Activated CD8-positive, alpha-beta memory T cell treated with anti-CD3 and anti-CD28 coated beads, Interleukin-2, amount 10 ng/mL, durations not matched to agents 7 days and 5 days (primary cell): ENCODE measurements around the gene C6orf132. TPM values are rescaled to one million over a fixed set of nuclear protein-coding genes. Genes with fewer than 3 reads are reported as not detected.

Experiments
- ATAC-seq: fragments of 150-1000 bp; cut with Tn5 transposase; one replicate; pipeline ENCODE4 v1.10.0; 2021; ENCODE audit warnings: moderate library complexity
- CTCF ChIA-PET: fragments of 350-600 bp; sonication (Branson Sonifier 250); formaldehyde crosslinking; loops from one replicate; lab custom pipeline; 2021; ENCODE audit warnings: antibody characterized with exemption; lab: Charles Lee
- DNase-seq: peaks from one replicate; pipeline ENCODE4 v3.0.0-alpha.2; 2020
- H3K27ac Mint-ChIP-seq: one replicate; pipeline ENCODE4 v1.8.0; 2021; ENCODE audit warnings: mild to moderate bottlenecking, mixed read lengths
- H3K27me3 Mint-ChIP-seq: one replicate; pipeline ENCODE4 v1.8.0; 2021; ENCODE audit warnings: mixed read lengths
- H3K36me3 Mint-ChIP-seq: one replicate; pipeline ENCODE4 v1.8.0; 2021; ENCODE audit warnings: mild to moderate bottlenecking, mixed read lengths
- H3K4me1 Mint-ChIP-seq: one replicate; pipeline ENCODE4 v1.8.0; 2021; ENCODE audit warnings: mixed read lengths
- H3K4me3 Mint-ChIP-seq: one replicate; pipeline ENCODE4 v1.8.0; 2021; ENCODE audit warnings: mild to moderate bottlenecking, moderate library complexity, mixed read lengths
- H3K9me3 Mint-ChIP-seq: one replicate; pipeline ENCODE4 v1.8.0; 2022; ENCODE audit warnings: low read depth, mixed read lengths
- total RNA-seq, 2 experiments: library from RNA; stranded (reverse); gene quantifications; one replicate each; pipeline ENCODE4 v1.2.3, GENCODE V29; 2021

C6orf132 gene, protein sequence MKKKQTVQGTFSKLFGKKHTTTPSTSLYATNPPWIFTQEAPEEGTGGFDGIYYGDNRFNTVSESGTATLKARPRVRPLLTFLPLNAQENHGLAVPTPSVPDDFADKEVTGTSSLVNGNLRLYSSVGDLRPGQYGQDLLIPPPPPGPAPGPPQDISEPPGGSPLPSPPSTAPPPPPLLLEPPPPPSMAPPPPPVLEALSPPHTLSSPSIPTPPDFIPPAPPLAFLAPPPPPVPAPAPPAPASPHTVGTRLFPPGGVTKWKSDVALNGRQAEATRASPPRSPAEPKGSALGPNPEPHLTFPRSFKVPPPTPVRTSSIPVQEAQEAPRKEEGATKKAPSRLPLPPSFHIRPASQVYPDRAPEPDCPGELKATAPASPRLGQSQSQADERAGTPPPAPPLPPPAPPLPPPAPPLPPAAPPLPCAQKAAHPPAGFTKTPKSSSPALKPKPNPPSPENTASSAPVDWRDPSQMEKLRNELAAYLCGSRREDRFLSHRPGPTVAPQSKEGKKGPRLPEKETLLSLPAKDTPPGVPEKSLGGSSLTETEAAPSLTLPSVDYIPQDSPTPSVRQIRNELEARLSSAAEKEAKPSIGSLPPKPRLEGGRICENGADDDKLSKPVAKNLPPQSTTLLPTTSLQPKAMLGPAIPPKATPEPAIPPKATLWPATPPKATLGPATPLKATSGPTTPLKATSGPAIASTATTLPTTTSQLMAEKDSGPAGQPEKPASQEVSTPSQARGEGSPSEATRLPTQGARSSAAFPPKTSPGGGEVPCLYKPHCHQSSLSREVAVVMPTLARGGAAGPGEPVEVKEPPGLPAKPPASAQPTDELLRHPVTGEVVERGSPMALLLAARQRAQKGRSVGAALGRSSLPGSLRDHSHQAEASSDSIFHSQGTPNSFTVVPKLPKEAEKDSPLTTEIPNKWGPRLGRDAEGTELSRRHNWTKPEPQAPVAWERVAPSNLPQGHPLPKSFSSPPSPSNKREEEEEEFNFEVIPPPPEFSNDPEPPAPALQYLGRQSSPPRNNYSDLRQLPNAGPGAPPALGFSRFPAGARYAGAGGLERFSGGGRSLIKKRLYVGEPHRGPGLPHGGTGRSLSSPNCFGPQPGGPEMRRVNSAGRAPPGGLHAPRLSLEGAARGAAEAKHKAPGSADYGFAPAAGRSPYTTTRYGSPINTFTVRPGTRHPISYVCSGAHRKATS
- total RNA-seq = under 1 TPM; 0.16 to 0.18 TPM

DNA sequence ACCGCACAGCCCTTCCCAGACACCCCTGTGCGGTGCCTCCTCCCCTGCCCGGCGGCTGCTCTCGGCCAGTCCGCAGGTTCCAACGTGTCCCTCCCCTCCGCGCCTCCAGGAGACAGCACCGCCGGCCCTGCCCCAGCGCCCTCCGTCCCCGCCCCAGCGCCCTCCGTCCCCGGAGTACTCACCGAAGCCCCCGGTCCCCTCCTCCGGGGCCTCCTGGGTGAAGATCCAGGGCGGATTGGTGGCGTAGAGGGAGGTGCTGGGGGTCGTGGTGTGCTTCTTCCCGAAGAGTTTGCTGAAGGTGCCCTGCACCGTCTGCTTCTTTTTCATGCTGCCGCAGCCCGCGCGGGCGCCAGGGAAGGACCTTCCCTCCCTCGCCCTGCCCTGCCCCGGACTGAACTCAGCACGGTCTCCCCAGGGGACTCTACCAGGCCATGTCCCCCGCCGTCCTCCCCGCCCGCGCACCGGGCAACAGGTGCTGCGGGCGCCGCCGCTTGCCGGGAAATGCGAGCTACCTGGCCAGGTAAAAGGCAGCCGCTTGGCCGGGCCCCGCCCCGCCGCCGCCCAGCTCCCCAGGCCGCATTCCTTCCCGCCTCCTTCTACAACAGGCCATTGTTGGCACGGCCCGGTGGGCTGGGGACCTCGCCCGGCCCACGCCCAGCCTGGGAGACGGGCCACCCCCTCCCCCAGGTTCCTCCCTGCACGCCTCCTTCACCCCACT lies at the start of gene C6orf132:
TSS of gene C6orf132 (minus strand) at position 503 of the 718 bp plus-strand sequence. CDS start at position 327, 176 bp downstream.
- H3K9me3 Mint-ChIP-seq = no peaks in the 10 kb centered on the region
- no peak within 1 kb of the TSS for H3K4me3 Mint-ChIP-seq
- DNase-seq (no peak), ATAC-seq (no peak)
- CTCF ChIA-PET = no interaction called here
- no peak within 1 kb of the TSS for H3K27ac Mint-ChIP-seq
- peaks cover 30% of the 10 kb centered on the region for H3K27me3 Mint-ChIP-seq
- no peaks in the 10 kb centered on the region for H3K36me3 Mint-ChIP-seq
- H3K4me1 Mint-ChIP-seq = peaks cover 3% of the 10 kb centered on the region

DNA sequence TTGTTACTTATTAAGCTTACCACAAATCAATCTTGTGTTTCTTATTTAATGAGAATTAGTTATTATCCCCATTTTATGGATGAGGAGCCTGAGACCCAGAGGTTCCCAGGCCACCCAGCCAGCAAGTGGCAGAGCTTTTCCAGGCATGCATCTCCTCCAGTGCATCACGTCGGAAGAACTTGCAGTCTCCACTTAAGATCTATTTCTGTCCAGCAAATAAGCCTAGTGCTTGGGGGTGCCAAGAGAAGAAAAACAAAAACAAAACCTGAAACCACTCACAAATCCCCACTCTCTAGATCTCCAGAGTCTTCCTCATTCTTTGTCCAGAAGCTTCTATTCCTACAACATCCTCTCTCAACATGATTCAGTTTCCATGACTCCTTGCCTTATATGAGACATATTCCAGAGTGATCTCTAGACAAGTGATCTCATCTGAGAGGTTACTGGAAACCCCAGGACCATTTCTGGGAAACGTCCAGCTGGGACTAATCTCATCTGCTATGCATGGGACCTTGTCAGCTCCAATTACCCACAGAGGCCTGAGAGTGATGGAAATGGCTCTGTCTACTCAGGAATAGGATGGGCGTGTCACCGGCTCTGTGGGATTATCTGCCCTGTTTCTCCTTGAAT lies 48.2 kb upstream of the C6orf132 start:
- CTCF ChIA-PET = interaction anchor here (0.5 to 1.9 kb wide), 2 partner anchors 87 to 952 kb away, joined by 3 to 6 read pairs; no protein-coding TSS in a partner anchor
- no peak for ATAC-seq
- H3K4me3 Mint-ChIP-seq = no peak overlapping the region

DNA sequence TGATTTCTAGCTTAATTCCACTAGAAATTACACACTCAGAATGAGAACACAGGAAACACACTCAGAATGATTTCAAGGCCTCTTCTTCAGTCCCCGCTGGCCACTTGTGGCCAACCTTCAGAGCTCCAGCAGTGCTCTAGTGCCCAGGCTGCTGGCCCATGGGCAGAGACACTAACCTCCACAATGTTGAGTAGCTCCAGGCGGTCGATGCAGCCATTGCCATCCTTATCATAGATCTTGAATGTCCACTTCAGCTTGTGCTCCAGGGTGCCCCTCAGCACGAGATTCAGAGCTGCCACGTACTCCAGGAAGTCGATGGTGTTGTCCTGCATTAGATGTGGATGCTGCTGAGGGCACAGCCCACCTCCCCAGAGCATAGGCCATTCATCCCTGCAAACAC lies 46.0 kb upstream of the C6orf132 start:
- Mint-ChIP-seq H3K36me3 (no peaks in the 10 kb centered on the region), H3K27me3 (no peaks in the 10 kb centered on the region), H3K27ac (no peak overlapping the region), H3K4me3 (no peak overlapping the region), H3K4me1 (no peaks in the 10 kb centered on the region), H3K9me3 (no peaks in the 10 kb centered on the region)
- CTCF ChIA-PET = interaction anchor here (1.0 to 1.1 kb wide), 2 partner anchors 26 to 359 kb away, joined by 4 read pairs; no protein-coding TSS in a partner anchor
- ATAC-seq (no peak), DNase-seq (no peak)

More for the DNA sequence above, 48.2 kb upstream of the C6orf132 start:
- no peak for DNase-seq
- no peaks in the 10 kb centered on the region for H3K9me3 Mint-ChIP-seq
- no peaks in the 10 kb centered on the region for H3K36me3 Mint-ChIP-seq
- H3K27me3 Mint-ChIP-seq = no peaks in the 10 kb centered on the region
- no peak overlapping the region for H3K27ac Mint-ChIP-seq
- no peaks in the 10 kb centered on the region for H3K4me1 Mint-ChIP-seq

DNA sequence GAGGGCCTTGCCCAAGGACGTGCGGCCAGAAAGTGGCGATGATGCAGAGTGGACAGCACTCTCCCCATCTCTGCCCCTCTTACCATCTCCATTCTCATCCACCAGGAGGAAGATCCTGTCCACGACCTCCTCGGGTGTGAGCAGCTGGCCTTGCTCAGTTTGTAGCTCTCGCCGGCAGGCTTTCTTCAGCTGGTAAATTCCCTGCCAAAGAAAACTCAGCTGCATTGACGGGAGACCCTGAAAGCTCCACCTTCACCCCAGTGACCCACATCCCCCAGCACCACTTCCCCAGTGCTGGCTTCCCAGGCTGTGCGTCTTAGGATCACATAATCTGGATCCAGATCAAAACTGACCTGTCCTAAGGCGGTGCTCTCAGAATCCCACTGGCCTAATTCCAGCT lies 43.2 kb upstream of the C6orf132 start:
- H3K4me1 Mint-ChIP-seq = no peaks in the 10 kb centered on the region
- CTCF ChIA-PET = interaction anchor here (1.0 kb wide), 1 partner anchor 362 kb away, joined by 3 read pairs; no protein-coding TSS in a partner anchor
- ATAC-seq = no peak

DNA sequence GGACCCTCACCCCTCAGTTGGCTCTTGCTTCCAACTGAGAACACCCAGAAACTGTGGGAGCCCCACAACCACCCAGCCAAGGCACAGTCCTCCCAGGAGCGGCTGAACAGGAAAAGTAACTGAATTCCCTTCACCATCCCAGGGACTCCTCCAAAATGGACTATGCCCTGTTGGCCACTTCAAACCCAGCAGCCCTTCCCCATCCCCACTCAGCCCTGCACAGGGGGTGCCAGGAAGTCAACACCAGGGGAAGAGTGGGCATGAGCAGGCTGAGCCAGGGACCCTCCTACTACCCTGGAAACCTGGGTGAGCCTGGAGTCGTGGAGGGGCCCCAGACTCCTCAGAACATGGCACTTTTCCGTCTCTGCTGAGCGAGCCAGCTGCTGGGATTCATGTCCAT lies 42.1 kb upstream of the C6orf132 start:
- Mint-ChIP-seq H3K27me3 (peaks cover 3% of the 10 kb centered on the region), H3K4me3 (no peak overlapping the region), H3K9me3 (no peaks in the 10 kb centered on the region), H3K4me1 (no peaks in the 10 kb centered on the region), H3K27ac (no peak overlapping the region), H3K36me3 (no peaks in the 10 kb centered on the region)
- CTCF ChIA-PET = no interaction called here
- ATAC-seq (no peak), DNase-seq (no peak)

More for the DNA sequence above, 43.2 kb upstream of the C6orf132 start:
- no peak overlapping the region for H3K4me3 Mint-ChIP-seq
- no peaks in the 10 kb centered on the region for H3K36me3 Mint-ChIP-seq
- no peak for DNase-seq
- no peaks in the 10 kb centered on the region for H3K9me3 Mint-ChIP-seq
- H3K27ac Mint-ChIP-seq = no peak overlapping the region
- H3K27me3 Mint-ChIP-seq = no peaks in the 10 kb centered on the region

DNA sequence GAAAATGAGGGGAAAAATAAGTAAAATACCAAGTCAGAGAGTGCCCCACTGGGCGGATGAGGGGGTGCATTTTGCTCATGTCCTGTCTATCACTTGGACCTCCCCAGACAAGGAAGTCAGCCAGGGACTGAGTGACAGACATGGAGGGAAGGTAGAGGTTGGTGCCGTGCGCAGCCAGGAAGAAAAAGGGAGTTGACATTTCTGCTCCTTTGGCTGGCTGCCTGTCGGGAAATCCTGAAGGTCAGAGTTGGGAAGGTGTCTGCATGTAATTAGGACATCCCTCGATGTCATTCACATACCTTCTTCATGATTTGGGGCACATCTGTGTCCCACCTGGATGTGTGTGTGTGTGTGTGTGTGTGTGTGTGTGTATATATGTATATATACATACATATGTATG lies 39.7 kb upstream of the C6orf132 start:
- no peak for DNase-seq
- Mint-ChIP-seq H3K4me1 (no peaks in the 10 kb centered on the region), H3K9me3 (no peaks in the 10 kb centered on the region), H3K36me3 (no peaks in the 10 kb centered on the region), H3K27me3 (peaks cover 3% of the 10 kb centered on the region), H3K27ac (no peak overlapping the region), H3K4me3 (no peak overlapping the region)
- no peak for ATAC-seq
- CTCF ChIA-PET = no interaction called here

DNA sequence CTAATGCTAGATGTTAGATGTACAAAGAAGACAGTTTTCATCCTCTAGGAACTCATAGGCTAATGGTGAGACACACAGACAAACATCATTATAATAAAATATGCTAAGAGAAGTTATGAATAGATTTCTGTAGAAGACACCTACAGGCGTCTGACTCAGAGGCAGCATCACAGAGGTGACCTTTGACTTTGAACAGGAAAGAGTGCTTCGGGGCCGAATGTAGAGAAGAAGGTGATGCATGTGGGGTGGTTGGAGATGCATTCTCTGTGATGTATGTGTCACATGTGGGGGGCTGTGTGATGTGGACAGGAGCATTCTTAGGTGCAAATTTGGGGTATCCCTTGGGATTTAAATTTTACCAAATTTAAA lies 37.5 kb upstream of the C6orf132 start:
- CTCF ChIA-PET = interaction anchor here (1.6 to 4.1 kb wide), 2 partner anchors 75 to 101 kb away, joined by 3 to 20 read pairs; no protein-coding TSS in a partner anchor
- Mint-ChIP-seq H3K27me3 (peaks cover 3% of the 10 kb centered on the region), H3K9me3 (no peaks in the 10 kb centered on the region), H3K27ac (no peak overlapping the region), H3K4me1 (no peaks in the 10 kb centered on the region), H3K4me3 (no peak overlapping the region), H3K36me3 (no peaks in the 10 kb centered on the region)
- ATAC-seq (no peak), DNase-seq (no peak)

DNA sequence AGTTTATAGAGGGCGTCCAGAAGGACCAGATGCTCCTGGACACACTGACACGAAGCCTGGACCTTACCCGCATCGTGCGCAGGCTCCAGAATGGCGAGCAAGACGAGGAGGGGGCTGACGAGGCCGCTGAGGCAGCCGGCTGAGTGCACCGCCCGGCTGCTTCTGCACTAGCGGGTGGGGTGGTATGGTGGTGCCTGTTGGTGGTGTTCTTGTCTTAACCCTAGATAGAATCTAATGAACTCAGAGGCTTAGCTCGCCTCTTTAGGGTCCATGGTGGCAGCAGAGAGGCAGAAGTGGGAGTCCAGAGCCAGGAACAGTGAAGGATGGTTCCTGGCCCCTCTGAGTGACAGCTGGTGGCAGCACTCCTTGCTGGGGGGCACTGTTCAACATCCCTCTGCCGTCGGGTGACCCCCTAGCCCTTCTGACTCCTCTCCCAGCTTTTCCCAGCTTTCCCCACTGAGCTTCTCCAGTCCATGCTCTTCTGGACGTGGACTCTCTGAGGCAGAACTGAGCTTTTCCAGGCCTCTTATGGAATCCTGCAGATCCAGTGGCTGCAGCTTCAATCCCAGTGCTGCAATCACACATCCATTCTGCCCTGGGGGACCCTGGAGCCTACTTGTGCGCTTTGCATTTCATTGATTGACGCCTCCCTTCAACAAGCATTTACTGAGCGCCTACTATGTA lies 37.0 kb upstream of the C6orf132 start:
- Mint-ChIP-seq H3K4me1 (no peaks in the 10 kb centered on the region), H3K27me3 (peaks cover 3% of the 10 kb centered on the region), H3K9me3 (no peaks in the 10 kb centered on the region), H3K27ac (no peak overlapping the region), H3K36me3 (no peaks in the 10 kb centered on the region), H3K4me3 (no peak overlapping the region)
- DNase-seq (no peak), ATAC-seq (no peak)
- CTCF ChIA-PET = interaction anchor here (1.6 to 4.1 kb wide), 2 partner anchors 75 to 100 kb away, joined by 3 to 20 read pairs; no protein-coding TSS in a partner anchor

DNA sequence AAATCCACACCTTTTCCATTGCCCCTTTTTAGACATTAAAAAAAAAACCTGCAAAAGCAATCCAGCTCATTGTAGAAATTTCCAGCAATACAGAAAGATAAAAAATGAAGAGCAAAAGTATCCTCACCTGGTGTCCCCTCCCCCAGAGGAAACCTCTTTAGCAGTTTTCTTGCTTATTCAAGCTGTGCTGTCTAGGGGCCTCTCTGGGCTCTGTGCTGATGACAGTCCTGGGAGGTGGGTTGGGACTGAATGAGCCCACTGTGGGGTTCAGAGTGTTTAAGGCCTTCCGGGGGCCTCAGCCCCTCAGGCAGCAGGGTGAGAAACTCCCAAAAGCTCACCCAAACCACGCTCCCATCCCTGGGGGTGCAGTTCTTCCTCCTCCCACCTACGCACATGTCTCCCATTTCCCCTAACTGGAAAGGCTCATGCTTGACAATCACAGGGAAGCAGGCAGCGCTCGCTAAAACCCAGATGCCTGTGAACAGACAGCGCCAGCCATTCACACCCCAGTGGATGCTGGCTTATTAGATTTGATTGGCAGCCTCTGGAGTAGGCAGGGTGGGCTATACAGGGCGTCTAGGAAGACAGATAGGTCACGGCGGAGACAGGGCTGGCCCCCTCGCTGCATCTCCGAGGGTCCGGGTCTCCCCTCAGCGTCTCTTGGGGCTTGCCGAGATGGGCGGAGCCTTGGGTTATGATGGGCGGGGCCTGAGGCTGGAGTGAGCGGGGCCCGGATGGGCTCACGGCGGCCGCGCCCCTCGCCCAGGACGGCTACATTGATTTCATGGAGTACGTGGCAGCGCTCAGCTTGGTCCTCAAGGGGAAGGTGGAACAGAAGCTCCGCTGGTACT lies 35.3 kb upstream of the C6orf132 start:
- Mint-ChIP-seq H3K4me3 (no peak overlapping the region), H3K9me3 (no peaks in the 10 kb centered on the region), H3K4me1 (no peaks in the 10 kb centered on the region), H3K36me3 (no peaks in the 10 kb centered on the region), H3K27me3 (peaks cover 3% of the 10 kb centered on the region), H3K27ac (no peak overlapping the region)
- ATAC-seq (no peak), DNase-seq (no peak)
- CTCF ChIA-PET = interaction anchor here (4.1 kb wide), 1 partner anchor 73 kb away, joined by 20 read pairs; no protein-coding TSS in a partner anchor

DNA sequence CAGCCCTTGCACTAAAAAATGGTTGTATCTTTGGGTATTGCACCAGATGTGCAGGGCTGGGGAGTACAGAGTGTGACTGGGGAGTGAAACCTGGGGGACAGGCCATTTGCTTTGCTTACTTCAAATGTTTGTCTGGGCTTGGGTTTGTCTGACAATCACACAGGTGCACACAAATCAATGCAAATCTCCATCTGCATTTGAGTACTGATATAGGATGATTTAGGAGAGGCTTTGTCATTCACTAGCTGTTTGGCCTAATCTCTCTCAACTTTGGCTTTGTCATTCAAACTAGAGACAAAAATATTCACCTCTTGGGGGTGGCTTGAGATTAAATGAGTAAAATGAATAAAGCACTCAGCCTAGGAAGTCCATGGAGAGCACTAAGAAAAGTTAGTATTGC lies 34.6 kb upstream of the C6orf132 start:
- peaks cover 3% of the 10 kb centered on the region for H3K27me3 Mint-ChIP-seq
- DNase-seq (no peak), ATAC-seq (no peak)
- H3K27ac Mint-ChIP-seq = no peak overlapping the region
- H3K4me1 Mint-ChIP-seq = no peaks in the 10 kb centered on the region
- no peak overlapping the region for H3K4me3 Mint-ChIP-seq
- CTCF ChIA-PET = interaction anchor here (1.4 to 4.1 kb wide), 2 partner anchors 72 to 370 kb away, joined by 3 to 20 read pairs; no protein-coding TSS in a partner anchor
- no peaks in the 10 kb centered on the region for H3K9me3 Mint-ChIP-seq
- no peaks in the 10 kb centered on the region for H3K36me3 Mint-ChIP-seq

DNA sequence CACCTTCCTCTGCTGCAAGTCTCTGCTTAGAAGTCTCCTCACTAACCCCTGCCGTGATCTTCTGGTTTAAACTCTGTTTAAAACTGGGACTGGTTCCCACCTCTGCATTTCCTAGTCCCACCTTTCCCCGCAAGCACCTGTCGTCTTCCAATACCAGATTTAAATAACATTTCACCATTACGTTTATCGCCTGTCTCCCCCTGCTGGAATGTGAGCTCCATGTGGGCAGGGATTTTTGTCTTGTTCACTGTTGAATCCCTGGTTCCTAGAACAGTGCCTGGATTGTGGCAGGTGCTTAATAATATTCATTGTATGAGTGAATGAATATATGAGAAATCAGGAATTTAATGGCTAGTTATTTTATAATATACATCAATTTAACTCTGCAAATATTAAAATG lies 33.4 kb upstream of the C6orf132 start:
- no peaks in the 10 kb centered on the region for H3K4me1 Mint-ChIP-seq
- H3K9me3 Mint-ChIP-seq = no peaks in the 10 kb centered on the region
- ATAC-seq (no peak), DNase-seq (no peak)
- no peak overlapping the region for H3K27ac Mint-ChIP-seq
- CTCF ChIA-PET = interaction anchor here (1.1 to 2.0 kb wide), 3 partner anchors 48 to 371 kb away, joined by 3 to 5 read pairs (median 3); no protein-coding TSS in a partner anchor
- peaks cover 3% of the 10 kb centered on the region for H3K27me3 Mint-ChIP-seq
- no peak overlapping the region for H3K4me3 Mint-ChIP-seq
- no peaks in the 10 kb centered on the region for H3K36me3 Mint-ChIP-seq
